Heart left ventricle (tissue), 16 donors: ENCODE data around the gene PCGF3. TPM values are rescaled to one million over a fixed set of nuclear protein-coding genes. Genes with fewer than 3 reads are reported as not detected.

Experiments
- ATAC-seq, 4 donors: fragments of 200-7000 bp; cut with Tn5 transposase; one replicate each; pipeline ENCODE4 v1.9.1; 2020 to 2022; ENCODE audit warnings: moderate library complexity in 4 of 4, mild to moderate bottlenecking in 3 of 4, moderate number of reproducible peaks in 1 of 4
- DNase-seq, 5 donors: peaks; one replicate each; pipeline ENCODE4 v3.0.0-alpha.2; 2020
- H3K27ac ChIP-seq, 12 donors: fragments of 200-600 bp; sonication (generic) in 4 of 12; one replicate each; pipeline versions ENCODE4 v1.5.0 to v1.8.0; 2016 to 2022; ENCODE audit warnings: mild to moderate bottlenecking in 2 of 12
- H3K27me3 ChIP-seq, 9 donors: fragments of 200-600 bp; sonication (generic) in 2 of 9; one replicate each; pipeline versions ENCODE4 v1.5.1 to v1.8.0; 2016 to 2022; ENCODE audit warnings: mild to moderate bottlenecking in 3 of 9
- H3K36me3 ChIP-seq, 9 donors: fragments of 200-600 bp; sonication (generic) in 2 of 9; one replicate each; pipeline versions ENCODE4 v1.5.0 to v1.8.0; 2018 to 2022; ENCODE audit warnings: mild to moderate bottlenecking in 2 of 9
- H3K4me1 ChIP-seq, 12 donors: fragments of 200-600 bp; sonication (generic) in 4 of 12; one replicate each; pipeline versions ENCODE4 v1.5.0 to v1.8.0; 2016 to 2022; ENCODE audit warnings: mild to moderate bottlenecking in 3 of 12
- H3K4me3 ChIP-seq, 12 donors: fragments of 200-600 bp; sonication (generic) in 4 of 12; one replicate each; pipeline versions ENCODE4 v1.5.0 to v1.8.0; 2017 to 2022; ENCODE audit warnings: mild to moderate bottlenecking in 9 of 12, moderate library complexity in 4 of 12
- H3K9me3 ChIP-seq, 12 donors: fragments of 200-600 bp; sonication (generic) in 4 of 12; one replicate each; pipeline versions ENCODE4 v1.5.0 to v1.8.0; 2016 to 2022; ENCODE audit warnings: mild to moderate bottlenecking in 1 of 12
- CTCF ChIP-seq, 12 donors: fragments of 200-600 bp; sonication (generic) in 4 of 12; IDR thresholded peaks; one replicate each; pipeline versions ENCODE4 v1.5.0 to v1.8.0; 2018 to 2022; ENCODE audit warnings: antibody characterized with exemption in 12 of 12, mild to moderate bottlenecking in 5 of 12
- POLR2A ChIP-seq, 2 donors: fragments of 450-650 bp; IDR thresholded peaks; one replicate each; pipeline ENCODE4 v1.6.1; 2017; ENCODE audit warnings: antibody characterized with exemption in 2 of 2, mild to moderate bottlenecking in 2 of 2, moderate library complexity in 2 of 2
- WGBS, 4 donors: extraction: QIAGEN DNeasy Blood & Tissue Kit in 2 of 4; methylation state at CpG; one replicate each; pipeline versions ENCODE4 v1.1.5 to v1.1.7; 2013 to 2018; 5-methylcytosine and 5-hydroxymethylcytosine counted together
- intact Hi-C, 10 donors: fragments of 100-400 bp; cut with DNase I; formaldehyde crosslinking; loops; one replicate each; pipeline versions ENCODE4 v1.11.1 to v1.14.2; 2022
- polyA plus RNA-seq, 2 donors: library from polyadenylated mRNA; stranded (reverse); fragments of 200-250 nt; gene quantifications; one replicate each; pipeline ENCODE4 v1.2.3, GENCODE V29; 2013
- total RNA-seq, 9 donors: library from RNA; depleted of rRNA in 2 of 9; stranded (reverse); fragments of >200 nt in 2 of 9; fragmentation: NEBNext Ultra II Directional in 3 of 9; extraction: Animal tissue kit (Norgen Biotek cat#: 25700) in 3 of 9; gene quantifications; one replicate each; pipeline versions ENCODE4 v1.1.0 to v1.2.4, GENCODE V29; 2016 to 2023
- donor health status: ischemic (EF 13 %, LVEDD 7.1; RV severe dilation, severe dysfunction).
- donor health status: healthy with polysubstance abuse.
- donor health status: DM: no; HTN: yes; CAD: no.
- donor health status: DM: no; HTN: no; CAD: no.
- donor health status: ischemic (EF 25% LVEDD 6.9; RV normal size, moderate dysfunction).
- donor health status: ischemic (EF 25% LVEDD 5.7; RV mildly dilated, moderate dysfunction).
- donor health status: healthy.
- donor health status: DM: yes; HTN: yes; CAD: no.
- donor health status: ischemic (EF 35%, LVEDD 5.7; RV mildly dilated, moderate dysfunction).
- donor health status: nonischemic (EF 11% LVEDD 7.7; RV severe dilation, severe dysfunction).
- donor health status: DM: yes; HTN: yes; CAD: no.
- donor health status: PGD.
- donor health status: ischemic (EF 29% LVEDD 5.4; RV normal size, mild dysfunction).
- donor health status: nonischemic (EF 23%, LVEDD 6.1; RV moderate dilation, normal function).

PCGF3 gene
- total and polyA plus RNA-seq, 11 donors, result 16.2 to 45.7 (median 22.5) TPM

- ATAC-seq, result no peak
- Histone ChIP-seq H3K27ac (peak overlapping the region in 6 of 12 donors; percentile 19 to 77 (median 62)), H3K9me3 (no peaks in the 10 kb centered on the region), H3K27me3 (peaks cover 11 to 46% (median 22%) of the 10 kb centered on the region in 9 donors), H3K4me1 (peaks cover 3 to 51% (median 21%) of the 10 kb centered on the region in 12 donors), H3K4me3 (peak overlapping the region; percentile 27 to 64 (median 50)), H3K36me3 (no peaks in the 10 kb centered on the region)
- intact Hi-C loops, result loop anchor here in 2 of 10 donors (10.0 kb wide), 2 partner anchors 149 to 199 kb away; partner anchors contain the start of genes GAK (in 1 of the 2), IDUA (in 1 of the 2) and TMEM175 (in 1 of the 2)
- no peak for TF ChIP-seq CTCF (IDR thresholded peaks at IDR 0.05)
- no peak for TF ChIP-seq POLR2A (IDR thresholded peaks at IDR 0.05)
- DNase-seq, result peak in 1 of 5 donors; percentile 62
- WGBS, 4 donors, result 14 to 24% (median 20%) methylated on average over 50 to 57 of the region's 57 CpGs
These were observed 79.9 kb downstream of the PCGF3 start for GRCh38 chr4:785332-786073.

GRCh38 chr4:786074-786741, 80.6 kb downstream of the PCGF3 start:
- Histone ChIP-seq H3K27me3 (peaks cover 13 to 50% (median 22%) of the 10 kb centered on the region in 9 donors), H3K4me3 (peak overlapping the region; percentile 27 to 64 (median 50)), H3K4me1 (peaks cover 3 to 46% (median 17%) of the 10 kb centered on the region in 12 donors), H3K9me3 (no peaks in the 10 kb centered on the region), H3K36me3 (no peaks in the 10 kb centered on the region), H3K27ac (peak overlapping the region in 10 of 12 donors; percentile 3 to 77 (median 56))
- DNase-seq (peak in 1 of 5 donors; percentile 63), ATAC-seq (no peak)
- intact Hi-C loops, result loop anchor here in 2 of 10 donors (10.0 kb wide), 2 partner anchors 149 to 199 kb away; partner anchors contain the start of genes GAK (in 1 of the 2), IDUA (in 1 of the 2) and TMEM175 (in 1 of the 2)
- TF ChIP-seq POLR2A (IDR thresholded peaks at IDR 0.05) (no peak), CTCF (IDR thresholded peaks at IDR 0.05) (no peak)
- 2 to 6% (median 4%) methylated on average over 30 to 72 of the region's 72 CpGs for WGBS, 4 donors

DNA sequence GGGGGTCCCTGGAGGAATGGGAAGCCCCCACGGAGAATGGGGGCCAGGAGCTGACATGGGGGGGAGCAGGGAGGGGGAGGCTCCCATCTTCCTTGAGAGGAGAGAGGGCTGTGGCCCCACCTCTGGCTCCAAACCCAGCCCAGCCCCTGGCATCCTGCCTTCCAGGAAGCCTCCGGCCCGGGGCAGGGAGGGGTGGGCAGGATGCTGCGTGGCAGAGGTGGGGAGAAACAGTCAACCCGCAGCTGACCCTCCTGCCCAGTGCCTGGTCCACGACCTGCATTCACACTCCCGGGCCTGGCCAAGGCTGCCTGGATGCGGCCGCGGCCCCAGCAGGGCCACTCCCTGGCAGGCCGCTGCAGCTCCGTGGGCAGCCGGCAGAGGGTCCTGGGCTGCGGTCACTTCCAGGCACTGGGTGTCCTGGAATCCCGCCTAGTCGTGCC, 81.2 kb downstream of the PCGF3 start:
- DNase-seq, result peak in 3 of 5 donors; percentile 60 to 76 (median 63)
- ATAC-seq, result peak in 1 of 4 donors; percentile 27
- H3K27ac ChIP-seq, result peak overlapping the region in 10 of 12 donors; percentile 3 to 77 (median 56)
- peaks cover 4 to 46% (median 17%) of the 10 kb centered on the region in 12 donors for H3K4me1 ChIP-seq
- H3K9me3 ChIP-seq, result no peaks in the 10 kb centered on the region
- WGBS, 4 donors, result 19 to 46% (median 40%) methylated on average over 14 to 16 of the region's 16 CpGs
- H3K4me3 ChIP-seq, result peak overlapping the region in 11 of 12 donors; percentile 39 to 64 (median 52)
- H3K36me3 ChIP-seq, result no peaks in the 10 kb centered on the region
- TF ChIP-seq CTCF (IDR thresholded peaks at IDR 0.05) (peak in 5 of 12 donors; percentile 5 to 37 (median 31)), POLR2A (IDR thresholded peaks at IDR 0.05) (peak in 1 of 2 donors; percentile 25)
- peaks cover 19 to 57% (median 27%) of the 10 kb centered on the region in 9 donors for H3K27me3 ChIP-seq
- intact Hi-C loops, result loop anchor here in 2 of 10 donors (10.0 kb wide), 2 partner anchors 148 to 198 kb away; partner anchors contain the start of genes GAK (in 1 of the 2), IDUA (in 1 of the 2) and TMEM175 (in 1 of the 2)
